ENCODE data around the gene TMEM63B. TPM values are rescaled to one million over a fixed set of nuclear protein-coding genes. Genes with fewer than 3 reads are reported as not detected.
"Not testable (repeated sequence)": the region's sequence is repeated elsewhere in the genome, so short reads cannot be mapped to it uniquely, and the experiment has no call there.

Gene TMEM63B
- total and polyA plus RNA-seq, 4 donors: 6.1 to 23.5 (median 15.5) TPM

- H3K4me1 ChIP-seq (ENCODE audit: control insufficient read depth in 1 of 2, insufficient read depth in 2 of 2, low read length in 2 of 2); H3K36me3 ChIP-seq (ENCODE audit: control insufficient read depth in 1 of 2, insufficient read depth in 2 of 2, low read length in 1 of 2); H3K27ac ChIP-seq (ENCODE audit: low read depth in 1 of 2, low read length in 2 of 2); H3K9me3 ChIP-seq (ENCODE audit: control insufficient read depth, low read length); ATAC-seq (ENCODE audit: low FRiP score); H3K27me3 ChIP-seq (ENCODE audit: control insufficient read depth in 1 of 2, insufficient read depth in 2 of 2, low read length in 1 of 2); DNase-seq; H3K4me3 ChIP-seq (ENCODE audit: low read length in 2 of 2); intact Hi-C loops (cut with DNase I): not testable (repeated sequence)
- WGBS, 2 donors: 63 to 65% methylated on average over 3 of the region's 3 CpGs
Observed at GRCh38 chr6:44144536-44144935, 17.2 kb downstream of the TMEM63B start.

GRCh38 chr6:44145839-44146238 is 18.5 kb downstream of the TMEM63B start:
- intact Hi-C loops (cut with DNase I): no loop called here
- Histone ChIP-seq H3K27ac (ENCODE audit: low read depth in 1 of 2, low read length in 2 of 2) (no peak overlapping the region), H3K4me3 (ENCODE audit: low read length in 2 of 2) (no peak overlapping the region), H3K27me3 (ENCODE audit: control insufficient read depth in 1 of 2, insufficient read depth in 2 of 2, low read length in 1 of 2) (no peaks in the 10 kb centered on the region), H3K9me3 (ENCODE audit: control insufficient read depth, low read length) (no peaks in the 10 kb centered on the region), H3K36me3 (ENCODE audit: control insufficient read depth in 1 of 2, insufficient read depth in 2 of 2, low read length in 1 of 2) (peaks cover 0 to 3% of the 10 kb centered on the region in 2 donors), H3K4me1 (ENCODE audit: control insufficient read depth in 1 of 2, insufficient read depth in 2 of 2, low read length in 2 of 2) (no peaks in the 10 kb centered on the region)
- DNase-seq (no peak), ATAC-seq (ENCODE audit: low FRiP score) (no peak)

- H3K36me3 ChIP-seq (ENCODE audit: control insufficient read depth in 1 of 2, insufficient read depth in 2 of 2, low read length in 1 of 2): peaks cover 0 to 3% of the 10 kb centered on the region in 2 donors
- no peaks in the 10 kb centered on the region for H3K9me3 ChIP-seq (ENCODE audit: control insufficient read depth, low read length)
- no peaks in the 10 kb centered on the region for H3K27me3 ChIP-seq (ENCODE audit: control insufficient read depth in 1 of 2, insufficient read depth in 2 of 2, low read length in 1 of 2)
- no peaks in the 10 kb centered on the region for H3K4me1 ChIP-seq (ENCODE audit: control insufficient read depth in 1 of 2, insufficient read depth in 2 of 2, low read length in 2 of 2)
- no peak overlapping the region for H3K4me3 ChIP-seq (ENCODE audit: low read length in 2 of 2)
- whole genome bisulfite sequencing, 2 donors: 87 to 89% methylated on average over 10 of the region's 10 CpGs
- intact Hi-C loops (cut with DNase I): no loop called here
- ATAC-seq (ENCODE audit: low FRiP score) (no peak), DNase-seq (peak in 1 of 2 donors; percentile 64)
- H3K27ac ChIP-seq (ENCODE audit: low read depth in 1 of 2, low read length in 2 of 2): no peak overlapping the region
Observed at GRCh38 chr6:44146685-44147084, 19.3 kb downstream of the TMEM63B start.

- Histone ChIP-seq H3K27ac (ENCODE audit: low read depth in 1 of 2, low read length in 2 of 2) (no peak overlapping the region), H3K4me3 (ENCODE audit: low read length in 2 of 2) (no peak overlapping the region), H3K27me3 (ENCODE audit: control insufficient read depth in 1 of 2, insufficient read depth in 2 of 2, low read length in 1 of 2) (no peaks in the 10 kb centered on the region), H3K36me3 (ENCODE audit: control insufficient read depth in 1 of 2, insufficient read depth in 2 of 2, low read length in 1 of 2) (peaks cover 0 to 3% of the 10 kb centered on the region in 2 donors), H3K4me1 (ENCODE audit: control insufficient read depth in 1 of 2, insufficient read depth in 2 of 2, low read length in 2 of 2) (no peaks in the 10 kb centered on the region), H3K9me3 (ENCODE audit: control insufficient read depth, low read length) (no peaks in the 10 kb centered on the region)
- intact Hi-C loops (cut with DNase I): no loop called here
- 90 to 93% methylated on average over 7 of the region's 7 CpGs for WGBS, 2 donors
- DNase-seq (peak in 1 of 2 donors; percentile 53), ATAC-seq (ENCODE audit: low FRiP score) (no peak)
Observed at GRCh38 chr6:44147256-44147655, 19.9 kb downstream of the TMEM63B start.

DNA sequence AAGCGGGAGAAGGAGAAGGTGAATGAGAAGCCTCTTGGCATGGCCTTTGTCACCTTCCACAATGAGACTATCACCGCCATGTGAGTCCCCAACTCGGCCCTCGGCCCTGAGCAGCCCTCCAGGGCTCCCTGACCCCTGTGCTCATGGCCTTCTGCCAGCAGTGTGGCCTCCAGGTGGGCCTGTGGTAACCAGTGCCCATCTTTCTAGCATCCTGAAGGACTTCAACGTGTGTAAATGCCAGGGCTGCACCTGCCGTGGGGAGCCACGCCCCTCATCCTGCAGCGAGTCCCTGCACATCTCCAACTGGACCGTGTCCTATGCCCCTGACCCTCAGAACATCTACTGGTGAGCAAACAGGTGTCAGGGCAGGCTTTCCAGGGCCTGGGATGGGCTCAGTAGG is 21.0 kb downstream of the TMEM63B start:
- intact Hi-C loops (cut with DNase I): no loop called here
- no peak overlapping the region for H3K4me3 ChIP-seq (ENCODE audit: low read length in 2 of 2)
- H3K27me3 ChIP-seq (ENCODE audit: control insufficient read depth in 1 of 2, insufficient read depth in 2 of 2, low read length in 1 of 2): no peaks in the 10 kb centered on the region
- H3K27ac ChIP-seq (ENCODE audit: low read depth in 1 of 2, low read length in 2 of 2): no peak overlapping the region
- DNase-seq (no peak), ATAC-seq (ENCODE audit: low FRiP score) (no peak)
- H3K36me3 ChIP-seq (ENCODE audit: control insufficient read depth in 1 of 2, insufficient read depth in 2 of 2, low read length in 1 of 2): peaks cover 0 to 3% of the 10 kb centered on the region in 2 donors
- 86 to 88% methylated on average over 9 of the region's 9 CpGs for WGBS, 2 donors
- H3K9me3 ChIP-seq (ENCODE audit: control insufficient read depth, low read length): no peaks in the 10 kb centered on the region
- no peaks in the 10 kb centered on the region for H3K4me1 ChIP-seq (ENCODE audit: control insufficient read depth in 1 of 2, insufficient read depth in 2 of 2, low read length in 2 of 2)

- DNase-seq (no peak), ATAC-seq (ENCODE audit: low FRiP score) (no peak)
- Histone ChIP-seq H3K27ac (ENCODE audit: low read depth in 1 of 2, low read length in 2 of 2) (no peak overlapping the region), H3K4me3 (ENCODE audit: low read length in 2 of 2) (no peak overlapping the region), H3K4me1 (ENCODE audit: control insufficient read depth in 1 of 2, insufficient read depth in 2 of 2, low read length in 2 of 2) (no peaks in the 10 kb centered on the region), H3K27me3 (ENCODE audit: control insufficient read depth in 1 of 2, insufficient read depth in 2 of 2, low read length in 1 of 2) (no peaks in the 10 kb centered on the region), H3K36me3 (ENCODE audit: control insufficient read depth in 1 of 2, insufficient read depth in 2 of 2, low read length in 1 of 2) (peaks cover 2 to 3% of the 10 kb centered on the region in 2 donors), H3K9me3 (ENCODE audit: control insufficient read depth, low read length) (no peaks in the 10 kb centered on the region)
- 85 to 86% methylated on average over 7 of the region's 7 CpGs for WGBS, 2 donors
- intact Hi-C loops (cut with DNase I): loop anchor here in 1 of 2 donors (10.0 kb wide), 1 partner anchor 185 kb away; no protein-coding TSS in a partner anchor
Observed at GRCh38 chr6:44149369-44150012, 22.1 kb downstream of the TMEM63B start.

DNA sequence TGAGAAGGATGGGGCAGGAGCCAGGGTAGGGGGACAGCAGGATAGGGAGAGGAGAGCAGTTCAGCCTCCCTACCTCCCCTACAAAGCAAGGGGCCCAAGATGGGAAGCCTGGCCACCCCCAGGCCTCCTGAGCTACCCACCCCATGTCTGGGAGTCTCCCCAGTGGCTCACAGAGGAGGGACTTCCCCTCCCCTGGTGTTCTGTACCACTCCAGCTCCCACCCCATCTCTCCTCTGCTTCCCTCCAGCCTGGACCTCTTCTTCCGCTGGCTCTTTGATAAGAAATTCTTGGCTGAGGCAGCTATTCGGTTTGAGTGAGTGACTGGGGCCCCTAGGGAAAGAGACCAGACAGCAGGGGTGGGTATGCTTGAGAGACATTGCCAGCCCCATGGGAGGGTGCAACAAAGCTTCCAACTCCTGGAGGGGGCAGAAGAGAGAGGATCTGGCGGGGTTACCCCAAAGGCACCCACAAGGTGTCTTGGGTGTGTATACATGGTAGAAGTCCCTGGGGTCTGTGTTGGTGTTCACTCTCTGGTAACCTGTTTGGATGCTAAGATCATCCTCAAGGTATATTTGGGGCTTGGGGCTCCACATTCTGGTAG is 23.1 kb downstream of the TMEM63B start:
- Histone ChIP-seq H3K9me3 (ENCODE audit: control insufficient read depth, low read length) (no peaks in the 10 kb centered on the region), H3K27me3 (ENCODE audit: control insufficient read depth in 1 of 2, insufficient read depth in 2 of 2, low read length in 1 of 2) (no peaks in the 10 kb centered on the region), H3K4me1 (ENCODE audit: control insufficient read depth in 1 of 2, insufficient read depth in 2 of 2, low read length in 2 of 2) (no peaks in the 10 kb centered on the region), H3K36me3 (ENCODE audit: control insufficient read depth in 1 of 2, insufficient read depth in 2 of 2, low read length in 1 of 2) (peaks cover 2 to 3% of the 10 kb centered on the region in 2 donors), H3K4me3 (ENCODE audit: low read length in 2 of 2) (no peak overlapping the region), H3K27ac (ENCODE audit: low read depth in 1 of 2, low read length in 2 of 2) (no peak overlapping the region)
- intact Hi-C loops (cut with DNase I): loop anchor here in 1 of 2 donors (10.0 kb wide), 1 partner anchor 184 kb away; no protein-coding TSS in a partner anchor
- 60 to 61% methylated on average over 3 of the region's 3 CpGs for WGBS, 2 donors
- ATAC-seq (ENCODE audit: low FRiP score) (no peak), DNase-seq (peak in 1 of 2 donors; percentile 10)

DNA sequence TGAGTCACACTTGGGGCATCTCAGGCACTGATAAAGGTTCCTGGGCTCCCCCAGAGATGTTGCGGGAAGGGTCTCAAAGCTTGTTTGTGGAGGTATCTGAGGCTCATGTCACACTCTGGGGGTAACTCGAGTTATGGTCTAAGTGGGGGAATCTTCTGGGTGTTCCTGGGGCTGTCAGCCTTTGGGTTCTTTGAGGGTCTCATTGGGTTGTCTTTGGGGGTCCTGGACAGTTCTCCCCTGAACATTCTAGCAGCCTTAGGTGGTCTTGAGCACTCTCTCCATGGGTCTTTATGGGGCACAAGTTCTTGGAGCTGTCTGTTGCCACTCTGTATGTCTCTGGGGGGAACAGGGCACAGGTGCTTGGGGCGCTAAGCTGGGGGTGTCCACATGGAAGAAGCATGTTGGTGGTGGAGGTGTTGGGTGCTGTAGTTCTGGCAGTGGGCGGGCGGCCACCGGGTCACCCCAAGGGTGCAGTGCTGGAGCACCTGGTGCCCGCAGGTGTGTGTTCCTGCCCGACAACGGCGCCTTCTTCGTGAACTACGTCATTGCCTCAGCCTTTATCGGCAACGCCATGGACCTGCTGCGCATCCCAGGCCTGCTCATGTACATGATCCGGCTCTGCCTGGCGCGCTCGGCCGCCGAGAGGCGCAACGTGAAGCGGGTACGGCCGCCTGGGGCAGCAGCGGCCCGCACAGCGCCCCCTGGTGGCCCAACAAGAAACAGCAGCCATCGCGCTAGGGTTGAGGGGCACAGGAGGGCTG is 24.2 kb downstream of the TMEM63B start:
- WGBS, 2 donors: 23 to 25% methylated on average over 30 to 31 of the region's 31 CpGs
- Histone ChIP-seq H3K27me3 (ENCODE audit: control insufficient read depth in 1 of 2, insufficient read depth in 2 of 2, low read length in 1 of 2) (no peaks in the 10 kb centered on the region), H3K4me1 (ENCODE audit: control insufficient read depth in 1 of 2, insufficient read depth in 2 of 2, low read length in 2 of 2) (no peaks in the 10 kb centered on the region), H3K27ac (ENCODE audit: low read depth in 1 of 2, low read length in 2 of 2) (no peak overlapping the region), H3K36me3 (ENCODE audit: control insufficient read depth in 1 of 2, insufficient read depth in 2 of 2, low read length in 1 of 2) (peaks cover 2 to 3% of the 10 kb centered on the region in 2 donors), H3K4me3 (ENCODE audit: low read length in 2 of 2) (no peak overlapping the region), H3K9me3 (ENCODE audit: control insufficient read depth, low read length) (no peaks in the 10 kb centered on the region)
- ATAC-seq (ENCODE audit: low FRiP score) (peak; percentile 84), DNase-seq (peak; percentile 82 to 92)
- intact Hi-C loops (cut with DNase I): loop anchor here (1.0 to 10.0 kb wide), 3 partner anchors 54 to 183 kb away; no protein-coding TSS in a partner anchor

All from aorta (tissue), 5 donors.